Umbilical cord (tissue), 2 donors: ENCODE data around the gene PARD6G. TPM values are rescaled to one million over a fixed set of nuclear protein-coding genes. Genes with fewer than 3 reads are reported as not detected.

Experiments used
- DNase-seq: peaks from one replicate; pipeline ENCODE4 v3.0.0-alpha.2; 2015; ENCODE audit warnings: low spot score
- total RNA-seq: library from RNA; depleted of rRNA; stranded (reverse); fragments of >200 nt; gene quantifications from one replicate; pipeline ENCODE4 v1.2.3, GENCODE V29; 2014; ENCODE audit warnings: low replicate concordance; ENCODE audit not compliant: insufficient read depth

The PARD6G gene
- total RNA-seq, 1 donor from 2014 or later, result 12.8 TPM

DNA sequence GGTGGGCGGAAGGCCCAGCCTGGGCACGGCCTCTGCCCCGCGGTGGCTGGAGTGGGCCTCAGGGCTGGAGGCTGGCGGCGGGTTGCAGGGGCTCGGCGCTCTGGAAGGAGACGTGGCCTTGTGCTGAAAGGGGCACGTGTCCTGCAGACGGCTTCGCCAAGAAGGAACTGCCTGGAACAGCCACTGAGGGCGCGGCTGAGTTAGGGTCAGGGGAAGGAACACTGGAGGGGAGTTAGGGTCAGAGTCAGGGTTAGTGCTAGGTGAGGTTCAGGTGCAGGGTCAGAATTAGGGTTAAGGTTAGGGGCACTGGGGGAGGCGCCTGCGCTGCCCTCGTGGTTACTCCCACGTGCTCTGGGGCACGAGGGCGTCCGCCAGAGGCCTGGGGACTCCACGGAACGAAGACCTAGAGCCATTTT lies 139.2 kb downstream of the PARD6G start:
- DNase-seq, result no peak

GRCh38 chr18:80107426-80107825 lies 139.9 kb downstream of the PARD6G start:
- no peak for DNase-seq

Other genes with a start within 250 kb of the PARD6G start
- gene RBFA, start 213.1 kb downstream of the PARD6G start, total RNA-seq, result 27.4 TPM
- 14.4 TPM for gene ADNP2, start 138.3 kb downstream of the PARD6G start, total RNA-seq